Fibroblast of lung (primary cell): Measurements from ENCODE around the gene TSEN54. TPM values are rescaled to one million over a fixed set of nuclear protein-coding genes. Genes with fewer than 3 reads are reported as not detected.

Source experiments
- DNase-seq, 2 donors: peaks; one replicate each; pipeline versions ENCODE4 v3.0.0 to v3.0.0-alpha.2; 2010; ENCODE audit warnings: low read depth in 2 of 2
- H2AFZ ChIP-seq: 2 replicates; pipeline ENCODE4 v1.5.1; 2012; ENCODE audit warnings: low read length, control low read depth, inconsistent platforms
- H3K27ac ChIP-seq: 2 replicates; pipeline ENCODE4 v1.5.1; 2011; ENCODE audit warnings: low read length, control low read depth; ENCODE audit not compliant: insufficient read depth
- H3K27me3 ChIP-seq: 2 replicates; pipeline ENCODE4 v1.5.1; 2011; ENCODE audit warnings: mild to moderate bottlenecking, low read length; ENCODE audit not compliant: control insufficient read depth, insufficient read depth
- H3K36me3 ChIP-seq: 2 replicates; pipeline ENCODE4 v1.5.1; 2011; ENCODE audit warnings: low read length; ENCODE audit not compliant: control insufficient read depth, insufficient read depth
- H3K4me1 ChIP-seq: 2 replicates; pipeline ENCODE4 v1.5.1; 2011; ENCODE audit warnings: low read length; ENCODE audit not compliant: control insufficient read depth, insufficient read depth; ENCODE audit errors: extremely low read depth
- H3K4me2 ChIP-seq: 2 replicates; pipeline ENCODE4 v1.5.1; 2011; ENCODE audit warnings: low read length, control low read depth; ENCODE audit not compliant: insufficient read depth; ENCODE audit errors: extremely low read depth
- H3K4me3 ChIP-seq, 4 experiments: fragments of 200-600 bp in 1 of 4; sonication (generic) in 1 of 4; replicated peaks in 1 of 4; 2 replicates each; pipeline ENCODE4 v1.5.1; 2011 to 2016; ENCODE audit warnings: low read length in 4 of 4, low read depth in 3 of 4, mild to moderate bottlenecking in 3 of 4, control low read depth in 2 of 4, inconsistent platforms in 1 of 4, mixed read lengths in 1 of 4; ENCODE audit not compliant: insufficient read depth in 1 of 4; ENCODE audit errors: control extremely low read depth in 1 of 4
- H3K79me2 ChIP-seq: 2 replicates; pipeline ENCODE4 v1.5.1; 2012; ENCODE audit warnings: mild to moderate bottlenecking, low read length, inconsistent platforms; ENCODE audit not compliant: control insufficient read depth, insufficient read depth
- H3K9ac ChIP-seq: 2 replicates; pipeline ENCODE4 v1.5.1; 2011; ENCODE audit warnings: mild to moderate bottlenecking, low read length, control low read depth; ENCODE audit not compliant: insufficient read depth
- H3K9me3 ChIP-seq: 2 replicates; pipeline ENCODE4 v1.5.1; 2012; ENCODE audit warnings: low read depth, low read length; ENCODE audit not compliant: control insufficient read depth, insufficient read depth
- H4K20me1 ChIP-seq: 2 replicates; pipeline ENCODE4 v1.5.1; 2011; ENCODE audit warnings: low read length; ENCODE audit not compliant: control insufficient read depth, insufficient read depth; ENCODE audit errors: extremely low read depth
- EZH2 ChIP-seq: IDR thresholded peaks from 2 replicates; pipeline ENCODE4 v1.5.1; 2012; ENCODE audit warnings: low read length, control low read depth, mild to moderate bottlenecking; ENCODE audit errors: missing control alignments
- polyA plus RNA-seq, 2 donors: library from polyadenylated mRNA; depleted of rRNA in 1 of 2; stranded (reverse) in 1 of 2; unstranded in 1 of 2; fragments of >200 nt; gene quantifications; 2 replicates each; pipeline ENCODE4 v1.2.1, GENCODE V29; 2011 to 2012; ENCODE audit warnings: missing spikeins in 1 of 2
- total RNA-seq: library from RNA; depleted of rRNA; stranded (reverse); fragments of >200 nt; gene quantifications from 2 replicates; pipeline ENCODE4 v1.2.1, GENCODE V29; 2014
- TF ChIP-seq, protein P1 (sequence below), 2 donors: IDR thresholded peaks in 1 of 2; conservative IDR thresholded peaks in 1 of 2; 1 replicate in 1 of 2; 2 replicates in 1 of 2; pipeline ENCODE4 v1.5.1; 2011 to 2012; ENCODE audit warnings: low read length in 2 of 2, control low read depth in 1 of 2, inconsistent platforms in 1 of 2, low read depth in 1 of 2, mild to moderate bottlenecking in 1 of 2

TSEN54 gene
- total and polyA plus RNA-seq, 2 donors (not counting 1 experiment from before 2014, with no cell fraction given): 5.3 to 7.8 TPM

DNA sequence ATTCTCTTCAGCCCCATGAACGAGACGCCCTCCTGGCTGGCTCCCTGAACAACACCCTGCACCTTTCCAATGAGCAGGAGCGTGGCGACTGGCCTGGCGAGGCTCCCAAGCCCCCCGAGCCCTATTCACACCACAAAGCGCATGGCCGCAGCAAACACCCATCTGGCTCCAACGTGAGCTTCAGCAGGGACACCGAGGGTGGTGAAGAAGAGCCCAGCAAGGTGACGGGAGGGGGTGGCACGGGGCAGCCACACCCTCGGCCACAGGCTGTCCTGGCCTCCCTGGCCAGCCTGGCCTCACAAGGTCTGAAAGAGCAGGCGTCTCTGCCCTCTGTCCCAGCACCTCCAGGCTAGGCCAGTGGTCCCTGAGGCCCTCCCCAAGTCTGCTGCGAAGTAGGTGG is 24.6 kb upstream of the TSEN54 start:
- no peak for DNase-seq
- no peaks in the 10 kb centered on the region for H4K20me1 ChIP-seq
- H3K27me3 ChIP-seq: no peaks in the 10 kb centered on the region
- H3K27ac ChIP-seq: no peak overlapping the region
- no peaks in the 10 kb centered on the region for H3K4me1 ChIP-seq
- H3K9me3 ChIP-seq: no peaks in the 10 kb centered on the region
- H3K36me3 ChIP-seq: peaks cover 12% of the 10 kb centered on the region
- no peak overlapping the region for H3K4me3 ChIP-seq
- H2AFZ ChIP-seq: no peak overlapping the region
- H3K79me2 ChIP-seq: no peaks in the 10 kb centered on the region
- no peak overlapping the region for H3K4me2 ChIP-seq
- no peak overlapping the region for H3K9ac ChIP-seq
- TF ChIP-seq EZH2: no peak
- TF ChIP-seq, protein P1, sequence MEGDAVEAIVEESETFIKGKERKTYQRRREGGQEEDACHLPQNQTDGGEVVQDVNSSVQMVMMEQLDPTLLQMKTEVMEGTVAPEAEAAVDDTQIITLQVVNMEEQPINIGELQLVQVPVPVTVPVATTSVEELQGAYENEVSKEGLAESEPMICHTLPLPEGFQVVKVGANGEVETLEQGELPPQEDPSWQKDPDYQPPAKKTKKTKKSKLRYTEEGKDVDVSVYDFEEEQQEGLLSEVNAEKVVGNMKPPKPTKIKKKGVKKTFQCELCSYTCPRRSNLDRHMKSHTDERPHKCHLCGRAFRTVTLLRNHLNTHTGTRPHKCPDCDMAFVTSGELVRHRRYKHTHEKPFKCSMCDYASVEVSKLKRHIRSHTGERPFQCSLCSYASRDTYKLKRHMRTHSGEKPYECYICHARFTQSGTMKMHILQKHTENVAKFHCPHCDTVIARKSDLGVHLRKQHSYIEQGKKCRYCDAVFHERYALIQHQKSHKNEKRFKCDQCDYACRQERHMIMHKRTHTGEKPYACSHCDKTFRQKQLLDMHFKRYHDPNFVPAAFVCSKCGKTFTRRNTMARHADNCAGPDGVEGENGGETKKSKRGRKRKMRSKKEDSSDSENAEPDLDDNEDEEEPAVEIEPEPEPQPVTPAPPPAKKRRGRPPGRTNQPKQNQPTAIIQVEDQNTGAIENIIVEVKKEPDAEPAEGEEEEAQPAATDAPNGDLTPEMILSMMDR (conservative IDR thresholded peaks at IDR 0.05 in 1 of 2, IDR thresholded peaks at IDR 0.05 in 1 of 2; ENCODE audit: low read depth in 1 of 2, low read length in 2 of 2): no peak

DNA sequence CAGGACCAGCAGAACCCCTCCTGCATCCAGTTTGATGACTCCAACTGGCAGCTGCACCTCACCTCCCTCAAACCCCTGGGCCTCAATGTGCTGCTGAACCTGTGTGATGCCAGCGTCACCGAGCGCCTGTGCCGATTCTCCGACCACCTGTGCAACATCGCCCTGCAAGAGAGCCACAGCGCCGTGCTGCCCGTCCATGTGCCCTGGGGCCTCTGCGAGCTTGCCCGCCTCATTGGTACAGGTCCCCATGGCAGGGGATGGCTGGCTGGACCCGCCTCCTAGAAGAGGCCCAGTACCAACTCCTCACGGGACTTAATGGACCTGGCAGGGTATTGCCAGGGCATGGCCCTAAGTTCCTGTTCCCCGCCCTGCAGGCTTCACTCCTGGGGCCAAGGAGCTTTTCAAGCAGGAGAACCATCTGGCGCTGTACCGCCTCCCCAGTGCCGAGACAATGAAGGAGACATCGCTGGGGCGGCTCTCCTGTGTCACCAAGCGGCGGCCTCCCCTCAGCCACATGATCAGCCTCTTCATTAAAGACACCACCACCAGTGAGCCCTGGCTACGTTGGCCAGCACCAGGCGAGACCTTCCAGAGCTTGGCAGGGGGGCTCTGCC is 23.7 kb upstream of the TSEN54 start:
- Histone ChIP-seq H3K27ac (no peak overlapping the region), H3K27me3 (no peaks in the 10 kb centered on the region), H4K20me1 (no peaks in the 10 kb centered on the region), H3K4me2 (no peak overlapping the region), H3K4me3 (no peak overlapping the region), H3K9me3 (no peaks in the 10 kb centered on the region), H2AFZ (no peak overlapping the region), H3K9ac (no peak overlapping the region), H3K79me2 (no peaks in the 10 kb centered on the region), H3K36me3 (peaks cover 13% of the 10 kb centered on the region), H3K4me1 (no peaks in the 10 kb centered on the region)
- no peak for TF ChIP-seq EZH2
- TF ChIP-seq, protein P1 (conservative IDR thresholded peaks at IDR 0.05 in 1 of 2, IDR thresholded peaks at IDR 0.05 in 1 of 2; ENCODE audit: low read depth in 1 of 2, low read length in 2 of 2): no peak
- no peak for DNase-seq

DNA sequence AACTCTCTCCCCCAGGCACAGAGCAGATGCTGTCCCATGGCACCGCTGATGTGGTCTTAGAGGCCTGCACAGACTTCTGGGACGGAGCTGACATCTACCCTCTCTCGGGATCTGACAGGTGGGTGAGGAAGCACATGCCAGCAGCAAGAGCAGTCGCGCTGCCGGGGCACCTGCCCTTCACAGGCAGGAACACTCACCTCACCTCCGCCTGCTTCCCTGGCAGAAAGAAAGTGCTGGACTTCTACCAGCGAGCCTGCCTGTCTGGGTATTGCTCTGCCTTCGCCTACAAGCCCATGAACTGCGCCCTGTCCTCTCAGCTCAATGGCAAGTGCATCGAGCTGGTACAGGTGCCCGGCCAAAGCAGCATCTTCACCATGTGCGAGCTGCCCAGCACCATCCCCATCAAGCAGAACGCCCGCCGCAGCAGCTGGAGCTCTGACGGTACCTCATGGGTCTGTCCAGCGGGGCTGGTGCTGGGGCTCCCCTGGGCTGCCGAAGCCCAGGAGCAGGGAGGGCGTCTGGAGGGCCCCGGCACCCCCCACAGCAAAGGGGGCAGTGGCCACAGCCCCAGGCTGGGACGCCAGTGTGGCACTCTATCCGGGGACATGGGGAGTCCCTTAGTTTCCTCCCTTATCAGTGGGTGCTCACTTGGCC is 22.7 kb upstream of the TSEN54 start:
- Histone ChIP-seq H3K4me1 (no peaks in the 10 kb centered on the region), H3K9me3 (no peaks in the 10 kb centered on the region), H3K4me3 (no peak overlapping the region), H3K27ac (no peak overlapping the region), H3K79me2 (no peaks in the 10 kb centered on the region), H4K20me1 (no peaks in the 10 kb centered on the region), H3K27me3 (no peaks in the 10 kb centered on the region), H3K4me2 (no peak overlapping the region), H3K9ac (no peak overlapping the region), H3K36me3 (peaks cover 16% of the 10 kb centered on the region), H2AFZ (no peak overlapping the region)
- DNase-seq: no peak
- no peak for TF ChIP-seq EZH2
- TF ChIP-seq, protein P1 (conservative IDR thresholded peaks at IDR 0.05 in 1 of 2, IDR thresholded peaks at IDR 0.05 in 1 of 2; ENCODE audit: low read depth in 1 of 2, low read length in 2 of 2): no peak
